OCI-M2 (cell line): ENCODE measurements around the gene CHST15.
"Not testable (repeated sequence)": the region's sequence is repeated elsewhere in the genome, so short reads cannot be mapped to it uniquely, and the experiment has no call there.

Source experiments
- DNase-seq: peaks from one replicate; lab custom pipeline; 2025; ENCODE audit not compliant: unreplicated experiment; lab: John Stamatoyannopoulos, UW

Gene CHST15

GRCh38 chr10:124100124-124100523 is 6.7 kb upstream of the CHST15 start:
- DNase-seq: no peak

- DNase-seq: no peak
Observed at GRCh38 chr10:124099604-124100003, 6.2 kb upstream of the CHST15 start.

- no peak for DNase-seq
Observed at GRCh38 chr10:124098575-124098974, 5.2 kb upstream of the CHST15 start.

GRCh38 chr10:124097883-124098282 is 4.5 kb upstream of the CHST15 start:
- DNase-seq: no peak

GRCh38 chr10:124096494-124096893 is 3.1 kb upstream of the CHST15 start:
- DNase-seq: no peak

- not testable (repeated sequence) for DNase-seq
Observed at GRCh38 chr10:124095801-124096200, 2.4 kb upstream of the CHST15 start.

GRCh38 chr10:124095096-124095495 is 1.7 kb upstream of the CHST15 start:
- DNase-seq: no peak

- DNase-seq: no peak
Observed at GRCh38 chr10:124094419-124094785, 1.0 kb upstream of the CHST15 start.

GRCh38 chr10:124093774-124094418 is 498 bp upstream of the CHST15 start:
- not testable (repeated sequence) for DNase-seq

- no peak for DNase-seq
Observed at GRCh38 chr10:124092250-124092859, 1.0 kb downstream of the CHST15 start.

- no peak for DNase-seq
Observed at GRCh38 chr10:124091646-124092249, 1.6 kb downstream of the CHST15 start.

GRCh38 chr10:124090601-124091209 is 2.7 kb downstream of the CHST15 start:
- DNase-seq: no peak

- no peak for DNase-seq
Observed at GRCh38 chr10:124089859-124090258, 3.5 kb downstream of the CHST15 start.

GRCh38 chr10:124088915-124089314 is 4.5 kb downstream of the CHST15 start:
- no peak for DNase-seq

GRCh38 chr10:124087672-124088634 is 5.4 kb downstream of the CHST15 start:
- no peak for DNase-seq

GRCh38 chr10:124086787-124087671 is 6.4 kb downstream of the CHST15 start:
- DNase-seq: no peak

GRCh38 chr10:124086097-124086710 is 7.2 kb downstream of the CHST15 start:
- no peak for DNase-seq

GRCh38 chr10:124085680-124086079 is 7.7 kb downstream of the CHST15 start:
- no peak for DNase-seq

GRCh38 chr10:124084708-124085107 is 8.7 kb downstream of the CHST15 start:
- no peak for DNase-seq
